Loucy (cell line): Measurements from ENCODE around the gene TRIB2.

Source experiments
- H2AFZ ChIP-seq: fragments of 200-600 bp; sonication (generic); 2 replicates; pipeline ENCODE4 v1.6.0; 2016; ENCODE audit warnings: antibody characterized with exemption, mild to moderate bottlenecking, low read length, moderate library complexity
- H3F3A ChIP-seq: fragments of 200-600 bp; 2 replicates; pipeline ENCODE4 v1.6.0; 2016; ENCODE audit warnings: antibody characterized with exemption, low read depth, mild to moderate bottlenecking
- H3K27me3 ChIP-seq: fragments of 200-600 bp; sonication (generic); 2 replicates; pipeline ENCODE4 v1.6.1; 2014; ENCODE audit warnings: low read length, mild to moderate bottlenecking; ENCODE audit not compliant: insufficient read depth, poor library complexity, severe bottlenecking
- H3K36me3 ChIP-seq: fragments of 200-600 bp; sonication (generic); 2 replicates; pipeline ENCODE4 v1.6.1; 2016; ENCODE audit warnings: low read length; ENCODE audit not compliant: insufficient read depth
- H3K4me1 ChIP-seq: fragments of 200-600 bp; sonication (generic); 2 replicates; pipeline ENCODE4 v1.5.1; 2014; ENCODE audit warnings: low read length, mild to moderate bottlenecking; ENCODE audit not compliant: insufficient read depth, poor library complexity, severe bottlenecking
- H3K4me2 ChIP-seq: fragments of 200-600 bp; sonication (generic); 2 replicates; pipeline ENCODE4 v1.6.0; 2014; ENCODE audit warnings: antibody characterized with exemption, low read length, low read depth, mild to moderate bottlenecking; ENCODE audit not compliant: poor library complexity, severe bottlenecking
- H3K4me3 ChIP-seq: fragments of 200-600 bp; sonication (generic); 2 replicates; pipeline ENCODE4 v1.5.1; 2014; ENCODE audit warnings: low read length, mild to moderate bottlenecking, mixed read lengths; ENCODE audit not compliant: poor library complexity, severe bottlenecking
- H3K79me2 ChIP-seq: fragments of 200-600 bp; sonication (generic); 2 replicates; pipeline ENCODE4 v1.6.1; 2014; ENCODE audit warnings: low read length; ENCODE audit not compliant: insufficient read depth
- H3K9ac ChIP-seq: fragments of 200-600 bp; sonication (generic); 2 replicates; pipeline ENCODE4 v1.6.0; 2014; ENCODE audit warnings: mild to moderate bottlenecking, low read depth, low read length, moderate library complexity; ENCODE audit not compliant: poor library complexity, severe bottlenecking
- H3K9me2 ChIP-seq: fragments of 200-600 bp; sonication (generic); replicated peaks from 2 replicates; pipeline ENCODE4 v1.6.1; 2016; ENCODE audit warnings: low read depth, low read length, mixed read lengths
- H3K9me3 ChIP-seq: fragments of 200-600 bp; sonication (generic); 2 replicates; pipeline ENCODE4 v1.6.1; 2014; ENCODE audit warnings: mild to moderate bottlenecking, antibody characterized with exemption, low read length, low read depth; ENCODE audit not compliant: insufficient read depth
- H4K20me1 ChIP-seq: fragments of 200-600 bp; sonication (generic); 2 replicates; pipeline ENCODE4 v1.6.0; 2014; ENCODE audit warnings: antibody characterized with exemption, low read length, mild to moderate bottlenecking; ENCODE audit not compliant: insufficient read depth, poor library complexity, severe bottlenecking
- EZH2phosphoT487 ChIP-seq: fragments of 200-600 bp; IDR thresholded peaks from 2 replicates; pipeline ENCODE4 v1.6.1; 2018; ENCODE audit warnings: antibody characterized with exemption, mild to moderate bottlenecking, moderate library complexity, borderline replicate concordance
- TF ChIP-seq, protein P1 (sequence below): fragments of 200-600 bp; sonication (generic); conservative IDR thresholded peaks from 2 replicates; pipeline ENCODE4 v1.5.1; 2014; ENCODE audit warnings: mild to moderate bottlenecking, antibody characterized with exemption, low read length

The TRIB2 gene

DNA sequence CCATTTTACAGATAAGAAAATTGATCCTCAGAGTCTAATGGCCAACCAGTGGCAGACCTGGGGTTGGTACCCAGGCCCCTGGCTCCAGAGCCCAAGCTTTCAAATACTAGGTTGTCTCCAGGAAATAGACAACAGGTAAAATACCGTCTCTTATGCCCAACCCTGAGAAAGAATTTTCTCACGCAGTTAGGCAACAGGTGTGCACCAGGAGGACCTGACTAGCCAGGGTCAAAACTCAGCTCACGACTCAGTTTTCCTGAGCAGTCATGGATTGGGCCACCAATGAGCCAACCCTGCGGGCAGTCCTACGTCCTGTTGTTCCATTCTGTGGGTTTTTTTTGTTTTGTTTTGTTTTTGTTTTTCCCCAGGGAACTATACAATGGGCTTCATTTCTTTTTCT is 13.5 kb downstream of the TRIB2 start:
- H3K4me3 ChIP-seq = no peak overlapping the region
- no peaks in the 10 kb centered on the region for H3K27me3 ChIP-seq
- H3K36me3 ChIP-seq = peaks cover 30% of the 10 kb centered on the region; the same call in 1 of the 2 replicates
- peaks cover 72% of the 10 kb centered on the region for H3K79me2 ChIP-seq
- 0 out of 2 replicates have a peak, but pooled peaks cover 2% of the 10 kb centered on the region for H3F3A ChIP-seq
- peaks cover 20% of the 10 kb centered on the region for H3K4me1 ChIP-seq
- TF ChIP-seq EZH2phosphoT487 = no peak
- TF ChIP-seq, protein P1, sequence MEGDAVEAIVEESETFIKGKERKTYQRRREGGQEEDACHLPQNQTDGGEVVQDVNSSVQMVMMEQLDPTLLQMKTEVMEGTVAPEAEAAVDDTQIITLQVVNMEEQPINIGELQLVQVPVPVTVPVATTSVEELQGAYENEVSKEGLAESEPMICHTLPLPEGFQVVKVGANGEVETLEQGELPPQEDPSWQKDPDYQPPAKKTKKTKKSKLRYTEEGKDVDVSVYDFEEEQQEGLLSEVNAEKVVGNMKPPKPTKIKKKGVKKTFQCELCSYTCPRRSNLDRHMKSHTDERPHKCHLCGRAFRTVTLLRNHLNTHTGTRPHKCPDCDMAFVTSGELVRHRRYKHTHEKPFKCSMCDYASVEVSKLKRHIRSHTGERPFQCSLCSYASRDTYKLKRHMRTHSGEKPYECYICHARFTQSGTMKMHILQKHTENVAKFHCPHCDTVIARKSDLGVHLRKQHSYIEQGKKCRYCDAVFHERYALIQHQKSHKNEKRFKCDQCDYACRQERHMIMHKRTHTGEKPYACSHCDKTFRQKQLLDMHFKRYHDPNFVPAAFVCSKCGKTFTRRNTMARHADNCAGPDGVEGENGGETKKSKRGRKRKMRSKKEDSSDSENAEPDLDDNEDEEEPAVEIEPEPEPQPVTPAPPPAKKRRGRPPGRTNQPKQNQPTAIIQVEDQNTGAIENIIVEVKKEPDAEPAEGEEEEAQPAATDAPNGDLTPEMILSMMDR = no peak
- no peaks in the 10 kb centered on the region for H3K9me3 ChIP-seq
- peaks cover 8% of the 10 kb centered on the region for H4K20me1 ChIP-seq
- no peaks in the 10 kb centered on the region for H3K9me2 ChIP-seq
- no peak overlapping the region for H2AFZ ChIP-seq
- no peak overlapping the region for H3K4me2 ChIP-seq
- no peak overlapping the region for H3K9ac ChIP-seq

DNA sequence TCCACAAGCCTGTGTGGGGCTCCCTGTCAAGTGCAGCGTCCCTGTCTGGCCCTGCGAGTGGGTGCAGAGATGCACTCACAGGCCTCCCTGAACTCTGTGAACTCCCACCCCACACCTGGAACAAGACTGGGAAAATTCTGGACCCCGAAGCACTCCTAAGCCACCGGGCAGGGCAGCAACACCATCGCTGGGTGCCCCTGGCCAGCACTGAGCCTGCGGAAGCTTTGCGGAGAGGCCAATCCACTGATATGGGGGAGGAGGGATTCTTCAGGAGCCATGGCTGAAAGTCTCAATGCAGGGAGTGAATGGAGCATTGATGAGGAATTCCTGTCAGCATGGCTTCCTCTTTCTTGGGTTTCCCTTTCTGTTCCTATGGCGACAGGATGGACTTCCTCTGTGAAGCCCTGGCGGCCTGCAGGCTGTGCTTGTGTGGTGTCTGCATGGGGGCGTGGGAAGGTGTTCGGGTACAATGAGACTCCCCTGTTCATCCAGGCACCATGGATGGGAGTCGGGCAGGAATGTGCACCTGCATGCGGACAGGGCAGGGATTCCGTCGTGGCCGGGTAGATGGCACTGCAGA is 15.1 kb downstream of the TRIB2 start:
- Histone ChIP-seq H3K9me2 (no peaks in the 10 kb centered on the region), H3K4me2 (no peak overlapping the region), H3K4me3 (no peak overlapping the region), H3K4me1 (peaks cover 20% of the 10 kb centered on the region), H3K36me3 (peaks cover 30% of the 10 kb centered on the region; the same call in 1 of the 2 replicates), H3K9me3 (no peaks in the 10 kb centered on the region), H3K27me3 (no peaks in the 10 kb centered on the region), H3K79me2 (peaks cover 60% of the 10 kb centered on the region), H3K9ac (no peak overlapping the region), H3F3A (0 out of 2 replicates have a peak, but pooled peaks cover 2% of the 10 kb centered on the region), H2AFZ (no peak overlapping the region), H4K20me1 (peaks cover 8% of the 10 kb centered on the region)
- TF ChIP-seq EZH2phosphoT487 = no peak
- TF ChIP-seq, protein P1 = no peak

DNA sequence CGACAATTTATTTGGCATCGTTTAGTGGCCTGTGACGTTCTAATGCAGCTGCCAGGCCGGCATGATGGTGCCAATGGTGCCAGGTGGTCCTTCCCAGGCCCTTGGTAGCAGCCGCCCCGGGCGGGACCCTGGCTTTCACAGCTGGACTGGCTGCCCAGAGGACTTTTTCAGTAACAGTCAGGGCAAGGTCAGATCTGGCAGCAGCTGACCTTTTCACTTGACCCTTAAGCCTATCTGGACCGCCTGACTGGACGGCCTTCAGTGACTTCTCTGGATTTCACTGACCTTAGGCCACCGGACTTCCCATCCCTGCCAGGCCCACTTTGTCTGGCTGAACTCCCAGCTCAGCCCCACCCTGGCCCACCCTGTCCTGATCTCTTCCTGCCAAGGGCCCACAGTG is 15.9 kb downstream of the TRIB2 start:
- Histone ChIP-seq H3K4me2 (no peak overlapping the region), H3K9ac (no peak overlapping the region), H3K4me3 (no peak overlapping the region), H4K20me1 (peaks cover 8% of the 10 kb centered on the region), H3K79me2 (peaks cover 52% of the 10 kb centered on the region), H3K36me3 (peaks cover 35% of the 10 kb centered on the region; the same call in 1 of the 2 replicates), H3K9me2 (no peaks in the 10 kb centered on the region), H3K9me3 (no peaks in the 10 kb centered on the region), H3K4me1 (peaks cover 16% of the 10 kb centered on the region), H3K27me3 (no peaks in the 10 kb centered on the region), H2AFZ (no peak overlapping the region), H3F3A (0 out of 2 replicates have a peak, but pooled peaks cover 2% of the 10 kb centered on the region)
- TF ChIP-seq, protein P1 = no peak
- TF ChIP-seq EZH2phosphoT487 = no peak
